ENCODE measurements around the gene NPAS2. TPM values are rescaled to one million over a fixed set of nuclear protein-coding genes. Genes with fewer than 3 reads are reported as not detected.

The NPAS2 gene
- total RNA-seq, 1 experiment from 2014 or later: 142 TPM

DNA sequence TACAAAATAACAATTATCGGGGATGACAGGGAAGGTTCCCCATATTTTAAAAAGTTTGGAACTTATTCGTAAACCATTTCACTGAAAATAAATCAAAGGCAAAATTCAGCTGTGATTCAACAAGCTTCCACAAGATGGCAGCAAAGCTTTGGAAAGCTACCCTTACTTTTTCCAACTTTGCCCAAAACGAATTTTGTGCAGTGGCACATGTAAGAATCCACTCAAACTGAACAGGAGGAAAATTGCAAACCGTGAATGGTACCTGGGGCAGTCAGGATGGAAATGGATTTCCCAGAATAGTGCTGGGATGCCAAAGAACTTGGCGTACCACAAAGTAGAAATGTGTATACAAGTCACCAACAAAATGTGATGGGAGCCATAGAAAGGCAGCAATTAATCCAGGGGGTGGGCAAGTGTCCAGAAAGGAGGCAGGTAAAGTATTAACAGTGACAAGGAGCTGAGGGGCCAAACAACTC, 192.8 kb downstream of the NPAS2 start:
- TF ChIP-seq, protein P1, sequence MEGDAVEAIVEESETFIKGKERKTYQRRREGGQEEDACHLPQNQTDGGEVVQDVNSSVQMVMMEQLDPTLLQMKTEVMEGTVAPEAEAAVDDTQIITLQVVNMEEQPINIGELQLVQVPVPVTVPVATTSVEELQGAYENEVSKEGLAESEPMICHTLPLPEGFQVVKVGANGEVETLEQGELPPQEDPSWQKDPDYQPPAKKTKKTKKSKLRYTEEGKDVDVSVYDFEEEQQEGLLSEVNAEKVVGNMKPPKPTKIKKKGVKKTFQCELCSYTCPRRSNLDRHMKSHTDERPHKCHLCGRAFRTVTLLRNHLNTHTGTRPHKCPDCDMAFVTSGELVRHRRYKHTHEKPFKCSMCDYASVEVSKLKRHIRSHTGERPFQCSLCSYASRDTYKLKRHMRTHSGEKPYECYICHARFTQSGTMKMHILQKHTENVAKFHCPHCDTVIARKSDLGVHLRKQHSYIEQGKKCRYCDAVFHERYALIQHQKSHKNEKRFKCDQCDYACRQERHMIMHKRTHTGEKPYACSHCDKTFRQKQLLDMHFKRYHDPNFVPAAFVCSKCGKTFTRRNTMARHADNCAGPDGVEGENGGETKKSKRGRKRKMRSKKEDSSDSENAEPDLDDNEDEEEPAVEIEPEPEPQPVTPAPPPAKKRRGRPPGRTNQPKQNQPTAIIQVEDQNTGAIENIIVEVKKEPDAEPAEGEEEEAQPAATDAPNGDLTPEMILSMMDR (IDR thresholded peaks at IDR 0.05; ENCODE audit: unreplicated experiment): peak; percentile 61
- intact Hi-C loops (cut with micrococcal nuclease; ENCODE audit: unreplicated experiment): loop anchor here (1.0 kb wide), 1 partner anchor 193 kb away; no protein-coding TSS in a partner anchor
- Mint-ChIP-seq H3K36me3 (ENCODE audit: insufficient read depth, unreplicated experiment) (peaks cover 65% of the 10 kb centered on the region), H3K27me3 (ENCODE audit: unreplicated experiment) (no peaks in the 10 kb centered on the region), H3K4me1 (ENCODE audit: low read depth, unreplicated experiment) (peaks cover 21% of the 10 kb centered on the region), H3K4me3 (ENCODE audit: low read depth, unreplicated experiment) (no peak overlapping the region), H3K27ac (ENCODE audit: unreplicated experiment) (peak overlapping the region; percentile 57), H3K9me3 (ENCODE audit: low read depth, unreplicated experiment) (no peaks in the 10 kb centered on the region)
- DNase-seq: peak; percentile 32
- no TSS peak for BruUV-seq (replicated peaks)
- CTCF ChIA-PET: interaction anchor here (0.6 to 1.3 kb wide), 11 partner anchors 10 to 403 kb away, joined by 3 to 11 read pairs (median 4); partner anchors contain the start of gene RPL31

DNA sequence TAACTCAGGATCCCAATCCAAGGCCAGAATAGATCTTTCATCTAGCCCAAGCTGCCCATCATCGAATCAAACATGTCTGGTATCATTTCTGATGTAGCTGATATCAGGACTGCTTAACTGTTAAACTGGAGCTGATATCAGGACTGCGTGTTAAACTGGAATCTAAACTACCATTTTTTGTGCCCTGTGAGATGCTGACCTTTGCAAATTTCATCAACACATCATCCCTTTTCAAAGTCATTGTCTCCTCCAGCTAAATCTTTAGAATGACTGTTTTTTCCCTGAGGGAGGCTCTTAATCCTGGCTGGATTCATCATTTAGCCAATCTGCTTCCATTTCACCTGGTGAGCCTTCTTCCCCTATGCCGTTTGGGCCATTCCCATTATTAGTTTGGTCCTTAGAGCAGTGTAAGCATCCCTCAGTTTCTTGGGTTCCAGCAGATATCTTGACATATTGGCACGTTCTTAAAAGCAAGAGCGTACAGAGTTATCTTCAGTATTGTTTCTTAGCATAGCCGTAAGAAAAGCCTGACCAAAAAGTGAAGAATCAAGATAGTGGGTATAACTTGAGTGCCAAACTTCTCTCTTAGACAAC, 194.4 kb downstream of the NPAS2 start:
- Mint-ChIP-seq H3K4me3 (ENCODE audit: low read depth, unreplicated experiment) (no peak overlapping the region), H3K4me1 (ENCODE audit: low read depth, unreplicated experiment) (peaks cover 13% of the 10 kb centered on the region), H3K27me3 (ENCODE audit: unreplicated experiment) (no peaks in the 10 kb centered on the region), H3K27ac (ENCODE audit: unreplicated experiment) (no peak overlapping the region), H3K9me3 (ENCODE audit: low read depth, unreplicated experiment) (no peaks in the 10 kb centered on the region), H3K36me3 (ENCODE audit: insufficient read depth, unreplicated experiment) (peaks cover 59% of the 10 kb centered on the region)
- no TSS peak for BruUV-seq (replicated peaks)
- TF ChIP-seq, protein P1 (IDR thresholded peaks at IDR 0.05; ENCODE audit: unreplicated experiment): no peak
- CTCF ChIA-PET: interaction anchor here (0.7 kb wide), 1 partner anchor 1982 kb away, joined by 3 read pairs; no protein-coding TSS in a partner anchor
- intact Hi-C loops (cut with micrococcal nuclease; ENCODE audit: unreplicated experiment): no loop called here
- DNase-seq: no peak

DNA sequence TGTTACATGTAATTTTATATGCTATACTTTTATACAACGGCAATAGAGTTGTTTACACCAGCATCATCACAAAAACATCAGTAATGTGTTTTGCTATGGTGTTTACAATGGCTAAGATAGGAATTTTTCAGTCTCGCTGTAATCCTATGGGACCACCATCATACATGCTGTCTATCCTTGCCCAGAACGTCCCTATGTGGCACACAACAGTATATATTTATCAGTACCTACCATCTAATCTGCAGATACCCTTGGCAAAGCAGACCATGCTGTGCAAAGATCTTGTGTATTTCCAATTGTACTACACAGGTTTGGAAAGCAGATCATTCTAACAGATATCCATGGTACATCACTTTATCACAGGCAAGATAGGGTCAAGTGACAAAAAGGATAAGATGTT, 197.4 kb downstream of the NPAS2 start:
- no TSS peak for BruUV-seq (replicated peaks)
- no peak overlapping the region for H3K27ac Mint-ChIP-seq (ENCODE audit: unreplicated experiment)
- peaks cover 57% of the 10 kb centered on the region for H3K36me3 Mint-ChIP-seq (ENCODE audit: insufficient read depth, unreplicated experiment)
- DNase-seq: no peak
- H3K27me3 Mint-ChIP-seq (ENCODE audit: unreplicated experiment): no peaks in the 10 kb centered on the region
- no peaks in the 10 kb centered on the region for H3K9me3 Mint-ChIP-seq (ENCODE audit: low read depth, unreplicated experiment)
- no peak overlapping the region for H3K4me3 Mint-ChIP-seq (ENCODE audit: low read depth, unreplicated experiment)
- H3K4me1 Mint-ChIP-seq (ENCODE audit: low read depth, unreplicated experiment): peaks cover 7% of the 10 kb centered on the region
- CTCF ChIA-PET: interaction anchor here (0.7 kb wide), 1 partner anchor 1636 kb away, joined by 3 read pairs; no protein-coding TSS in a partner anchor
- TF ChIP-seq, protein P1 (IDR thresholded peaks at IDR 0.05; ENCODE audit: unreplicated experiment): no peak
- intact Hi-C loops (cut with micrococcal nuclease; ENCODE audit: unreplicated experiment): no loop called here

GRCh38 chr2:101018934-101019333, 199.0 kb downstream of the NPAS2 start:
- Mint-ChIP-seq H3K4me1 (ENCODE audit: low read depth, unreplicated experiment) (no peaks in the 10 kb centered on the region), H3K27ac (ENCODE audit: unreplicated experiment) (no peak overlapping the region), H3K27me3 (ENCODE audit: unreplicated experiment) (no peaks in the 10 kb centered on the region), H3K4me3 (ENCODE audit: low read depth, unreplicated experiment) (no peak overlapping the region), H3K36me3 (ENCODE audit: insufficient read depth, unreplicated experiment) (peaks cover 44% of the 10 kb centered on the region), H3K9me3 (ENCODE audit: low read depth, unreplicated experiment) (no peaks in the 10 kb centered on the region)
- DNase-seq: no peak
- CTCF ChIA-PET: no interaction called here
- intact Hi-C loops (cut with micrococcal nuclease; ENCODE audit: unreplicated experiment): no loop called here
- TF ChIP-seq, protein P1 (IDR thresholded peaks at IDR 0.05; ENCODE audit: unreplicated experiment): no peak
- no TSS peak for BruUV-seq (replicated peaks)
